ENCODE results near the gene MTIF2. TPM values are rescaled to one million over a fixed set of nuclear protein-coding genes. Genes with fewer than 3 reads are reported as not detected.
A peak's percentile ranks its signal among the peaks of the same experiment; 100 is the strongest.
"Not testable (repeated sequence)": the region's sequence is repeated elsewhere in the genome, so short reads cannot be mapped to it uniquely, and the experiment has no call there.

Gene MTIF2
- total RNA-seq, 1 donor from 2014 or later, result 24.6 TPM

DNA sequence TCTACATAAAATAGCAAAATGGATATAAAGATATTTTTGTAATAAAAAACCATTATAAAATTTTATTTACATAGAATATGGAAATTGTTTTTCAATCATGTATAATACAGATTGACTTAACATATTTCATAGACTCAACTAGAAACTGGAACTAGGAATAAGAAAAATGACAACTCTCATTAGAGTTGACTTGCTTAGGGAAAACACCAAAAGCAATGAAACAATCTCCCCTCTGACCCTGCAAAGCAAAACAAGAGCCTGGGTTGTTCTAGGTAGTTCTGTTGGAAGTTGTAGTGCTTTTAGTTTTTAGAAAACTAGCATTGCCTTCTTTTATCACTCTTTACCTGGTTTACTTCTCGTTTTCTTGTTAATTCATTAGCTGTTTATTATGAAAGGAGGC is 32.2 kb upstream of the MTIF2 start:
- no peak overlapping the region for H3K27ac Mint-ChIP-seq (ENCODE audit: unreplicated experiment)
- DNase-seq (ENCODE audit: extremely low spot score, unreplicated experiment), result no peak
- no peak overlapping the region for H3K4me3 Mint-ChIP-seq (ENCODE audit: unreplicated experiment)
- peaks cover 23% of the 10 kb centered on the region for H3K36me3 Mint-ChIP-seq (ENCODE audit: unreplicated experiment)
- TF ChIP-seq, protein P1, sequence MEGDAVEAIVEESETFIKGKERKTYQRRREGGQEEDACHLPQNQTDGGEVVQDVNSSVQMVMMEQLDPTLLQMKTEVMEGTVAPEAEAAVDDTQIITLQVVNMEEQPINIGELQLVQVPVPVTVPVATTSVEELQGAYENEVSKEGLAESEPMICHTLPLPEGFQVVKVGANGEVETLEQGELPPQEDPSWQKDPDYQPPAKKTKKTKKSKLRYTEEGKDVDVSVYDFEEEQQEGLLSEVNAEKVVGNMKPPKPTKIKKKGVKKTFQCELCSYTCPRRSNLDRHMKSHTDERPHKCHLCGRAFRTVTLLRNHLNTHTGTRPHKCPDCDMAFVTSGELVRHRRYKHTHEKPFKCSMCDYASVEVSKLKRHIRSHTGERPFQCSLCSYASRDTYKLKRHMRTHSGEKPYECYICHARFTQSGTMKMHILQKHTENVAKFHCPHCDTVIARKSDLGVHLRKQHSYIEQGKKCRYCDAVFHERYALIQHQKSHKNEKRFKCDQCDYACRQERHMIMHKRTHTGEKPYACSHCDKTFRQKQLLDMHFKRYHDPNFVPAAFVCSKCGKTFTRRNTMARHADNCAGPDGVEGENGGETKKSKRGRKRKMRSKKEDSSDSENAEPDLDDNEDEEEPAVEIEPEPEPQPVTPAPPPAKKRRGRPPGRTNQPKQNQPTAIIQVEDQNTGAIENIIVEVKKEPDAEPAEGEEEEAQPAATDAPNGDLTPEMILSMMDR (IDR thresholded peaks at IDR 0.05), result no peak
- no peaks in the 10 kb centered on the region for H3K4me1 Mint-ChIP-seq (ENCODE audit: unreplicated experiment)
- H3K9me3 Mint-ChIP-seq (ENCODE audit: unreplicated experiment), result no peaks in the 10 kb centered on the region
- H3K27me3 Mint-ChIP-seq (ENCODE audit: unreplicated experiment), result no peaks in the 10 kb centered on the region

DNA sequence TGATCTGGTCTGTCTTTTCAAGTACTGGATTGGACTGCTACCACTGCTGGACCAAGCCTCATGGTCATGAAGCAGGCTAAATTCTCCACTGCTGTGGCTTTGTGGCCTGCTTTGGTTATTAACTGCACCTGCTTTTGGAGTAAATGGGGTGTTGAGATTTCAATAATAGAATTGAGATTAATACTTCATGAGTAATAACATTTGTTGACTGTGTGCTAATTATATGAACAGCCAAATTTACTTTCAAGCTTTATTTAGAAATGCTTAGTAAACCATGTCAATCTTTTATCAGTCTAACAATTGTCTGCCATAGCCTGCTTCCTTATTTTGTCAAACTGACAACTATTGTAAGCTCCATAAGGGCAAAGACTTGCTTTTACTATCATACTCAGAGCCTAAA is 27.4 kb upstream of the MTIF2 start:
- Mint-ChIP-seq H3K4me1 (ENCODE audit: unreplicated experiment) (no peaks in the 10 kb centered on the region), H3K27me3 (ENCODE audit: unreplicated experiment) (no peaks in the 10 kb centered on the region), H3K36me3 (ENCODE audit: unreplicated experiment) (peaks cover 24% of the 10 kb centered on the region), H3K27ac (ENCODE audit: unreplicated experiment) (no peak overlapping the region), H3K4me3 (ENCODE audit: unreplicated experiment) (no peak overlapping the region), H3K9me3 (ENCODE audit: unreplicated experiment) (no peaks in the 10 kb centered on the region)
- DNase-seq (ENCODE audit: extremely low spot score, unreplicated experiment), result no peak
- TF ChIP-seq, protein P1 (IDR thresholded peaks at IDR 0.05), result no peak

DNA sequence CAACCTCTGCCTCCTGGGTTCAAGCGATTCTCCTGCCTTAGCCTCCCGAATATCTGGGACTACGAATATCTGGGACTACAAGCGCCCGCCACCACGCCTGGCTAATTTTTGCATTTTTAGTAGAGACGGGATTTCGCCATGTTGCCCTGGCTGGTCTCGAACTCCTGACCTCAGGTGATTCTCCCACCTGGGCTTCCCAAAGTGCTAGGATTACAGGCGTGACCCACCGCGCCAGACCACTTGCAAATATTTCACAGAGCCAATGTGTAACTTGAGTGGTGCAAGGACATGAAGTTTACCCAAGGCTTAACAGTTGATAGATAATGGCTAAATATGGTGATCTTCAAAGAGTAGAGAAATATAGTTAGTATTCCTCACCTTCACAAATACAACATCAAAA is 14.1 kb upstream of the MTIF2 start:
- Mint-ChIP-seq H3K4me3 (ENCODE audit: unreplicated experiment) (no peak overlapping the region), H3K27me3 (ENCODE audit: unreplicated experiment) (peaks cover 19% of the 10 kb centered on the region), H3K4me1 (ENCODE audit: unreplicated experiment) (peaks cover 14% of the 10 kb centered on the region), H3K36me3 (ENCODE audit: unreplicated experiment) (peaks cover 5% of the 10 kb centered on the region), H3K9me3 (ENCODE audit: unreplicated experiment) (no peaks in the 10 kb centered on the region), H3K27ac (ENCODE audit: unreplicated experiment) (peak overlapping the region; percentile 95)
- TF ChIP-seq, protein P1 (IDR thresholded peaks at IDR 0.05), result no peak
- no peak for DNase-seq (ENCODE audit: extremely low spot score, unreplicated experiment)

DNA sequence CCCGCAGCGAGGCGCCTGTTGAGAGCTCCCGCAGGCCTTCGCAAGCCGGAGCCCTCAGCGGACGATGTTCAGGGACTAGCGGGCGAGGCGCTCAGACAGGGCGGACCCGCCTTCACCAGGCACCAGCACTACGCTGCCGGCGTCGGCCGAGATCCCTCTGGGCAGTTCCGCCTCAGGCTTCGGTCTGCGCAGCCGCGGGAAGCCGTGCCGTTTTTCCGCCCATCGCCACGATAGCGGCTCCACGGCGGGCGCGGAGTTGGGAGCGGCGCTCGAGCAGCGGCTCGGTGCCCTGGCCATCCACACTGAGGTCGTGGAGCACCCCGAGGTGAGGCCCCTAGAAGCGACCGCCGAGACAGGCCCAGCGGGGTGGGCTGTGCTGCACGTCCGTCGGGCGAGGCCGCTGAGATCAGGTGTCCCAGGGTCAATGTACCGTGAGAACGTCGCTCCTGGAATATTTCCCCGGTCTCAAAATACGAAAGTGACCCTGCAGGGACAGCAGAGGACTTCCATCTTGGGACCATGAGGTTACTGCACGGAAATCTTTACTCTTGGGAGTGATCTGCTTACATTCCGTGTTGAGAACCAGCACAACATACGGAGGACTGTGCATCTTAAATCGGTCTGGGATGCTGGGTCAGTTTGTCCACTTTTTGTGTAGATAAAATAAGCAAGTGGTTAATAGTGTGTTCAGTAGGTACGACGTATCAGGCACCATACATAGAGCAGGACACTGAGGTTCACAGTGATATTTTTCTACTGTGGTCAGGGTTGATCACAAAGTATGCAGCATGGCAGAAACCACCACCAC is 13.3 kb upstream of the MTIF2 start:
- Mint-ChIP-seq H3K4me1 (ENCODE audit: unreplicated experiment) (peaks cover 14% of the 10 kb centered on the region), H3K4me3 (ENCODE audit: unreplicated experiment) (peak overlapping the region; percentile 86), H3K27ac (ENCODE audit: unreplicated experiment) (peak overlapping the region; percentile 95), H3K9me3 (ENCODE audit: unreplicated experiment) (no peaks in the 10 kb centered on the region), H3K27me3 (ENCODE audit: unreplicated experiment) (peaks cover 19% of the 10 kb centered on the region), H3K36me3 (ENCODE audit: unreplicated experiment) (peaks cover 5% of the 10 kb centered on the region)
- DNase-seq (ENCODE audit: extremely low spot score, unreplicated experiment), result peak; percentile 92
- TF ChIP-seq, protein P1 (IDR thresholded peaks at IDR 0.05), result no peak

DNA sequence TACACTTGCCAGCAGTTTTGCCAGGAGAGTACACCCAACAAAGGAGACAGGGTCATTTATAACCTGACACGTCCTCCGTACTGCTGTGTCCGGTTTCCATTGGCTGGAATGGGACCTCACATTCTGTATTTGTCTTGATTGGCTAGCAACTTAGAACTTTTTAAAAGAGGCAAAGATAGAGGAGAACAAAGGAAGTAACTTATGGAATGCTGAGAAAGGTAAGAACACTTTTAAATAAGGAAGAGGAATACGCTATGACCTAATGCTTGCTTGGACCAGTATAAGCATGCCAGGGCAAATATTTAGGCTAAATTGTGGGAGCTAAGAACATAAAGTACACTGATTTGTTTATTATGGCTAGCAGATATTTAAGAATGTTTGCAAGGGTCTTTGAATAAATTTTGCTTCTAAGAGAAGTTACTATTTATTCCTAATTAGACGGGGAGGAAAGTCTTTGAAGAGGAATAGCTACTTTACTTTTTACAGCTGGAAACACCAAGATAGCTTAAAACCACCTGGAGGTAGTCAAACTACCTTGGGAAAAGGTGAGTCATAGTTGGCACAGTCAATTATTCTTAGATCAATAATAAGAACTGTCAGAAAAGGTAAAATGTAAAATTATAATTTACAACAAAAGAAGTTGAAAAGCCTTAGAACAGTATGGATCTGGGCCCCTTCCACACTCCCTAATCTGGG is 12.0 kb upstream of the MTIF2 start:
- H3K4me3 Mint-ChIP-seq (ENCODE audit: unreplicated experiment), result peak overlapping the region; percentile 86
- not testable (repeated sequence) for H3K9me3 Mint-ChIP-seq (ENCODE audit: unreplicated experiment); DNase-seq (ENCODE audit: extremely low spot score, unreplicated experiment); H3K36me3 Mint-ChIP-seq (ENCODE audit: unreplicated experiment)
- H3K4me1 Mint-ChIP-seq (ENCODE audit: unreplicated experiment), result peaks cover 14% of the 10 kb centered on the region
- H3K27me3 Mint-ChIP-seq (ENCODE audit: unreplicated experiment), result peaks cover 19% of the 10 kb centered on the region
- H3K27ac Mint-ChIP-seq (ENCODE audit: unreplicated experiment), result peak overlapping the region; percentile 95

DNA sequence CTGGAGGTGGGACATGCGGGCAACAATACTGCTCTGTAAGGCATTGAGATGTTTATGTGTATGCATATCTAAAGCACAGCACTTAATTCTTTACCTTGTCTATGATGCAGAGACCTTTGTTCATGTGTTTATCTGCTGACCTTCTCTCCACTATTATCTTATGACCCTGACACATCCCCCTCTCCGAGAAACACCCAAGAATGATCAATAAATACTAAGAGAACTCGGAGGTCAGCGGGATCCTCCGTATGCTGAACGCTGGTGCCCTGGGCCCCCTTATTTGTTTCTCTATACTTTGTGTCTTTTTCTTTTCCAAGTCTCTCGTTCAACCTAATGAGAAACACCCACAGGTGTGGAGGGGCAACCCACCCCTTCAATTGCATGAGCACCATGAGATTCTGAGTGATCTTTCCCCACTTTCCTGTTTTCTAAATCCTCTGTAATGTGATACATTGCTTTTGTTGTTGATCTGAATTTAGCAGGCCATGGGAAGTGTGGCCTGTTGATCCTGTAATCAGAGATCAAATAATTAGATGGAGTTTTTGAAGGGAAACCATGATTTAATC is 10.9 kb upstream of the MTIF2 start:
- not testable (repeated sequence) for H3K27ac Mint-ChIP-seq (ENCODE audit: unreplicated experiment); H3K9me3 Mint-ChIP-seq (ENCODE audit: unreplicated experiment); H3K36me3 Mint-ChIP-seq (ENCODE audit: unreplicated experiment); H3K4me3 Mint-ChIP-seq (ENCODE audit: unreplicated experiment); DNase-seq (ENCODE audit: extremely low spot score, unreplicated experiment)
- peaks cover 19% of the 10 kb centered on the region for H3K27me3 Mint-ChIP-seq (ENCODE audit: unreplicated experiment)
- H3K4me1 Mint-ChIP-seq (ENCODE audit: unreplicated experiment), result peaks cover 14% of the 10 kb centered on the region

DNA sequence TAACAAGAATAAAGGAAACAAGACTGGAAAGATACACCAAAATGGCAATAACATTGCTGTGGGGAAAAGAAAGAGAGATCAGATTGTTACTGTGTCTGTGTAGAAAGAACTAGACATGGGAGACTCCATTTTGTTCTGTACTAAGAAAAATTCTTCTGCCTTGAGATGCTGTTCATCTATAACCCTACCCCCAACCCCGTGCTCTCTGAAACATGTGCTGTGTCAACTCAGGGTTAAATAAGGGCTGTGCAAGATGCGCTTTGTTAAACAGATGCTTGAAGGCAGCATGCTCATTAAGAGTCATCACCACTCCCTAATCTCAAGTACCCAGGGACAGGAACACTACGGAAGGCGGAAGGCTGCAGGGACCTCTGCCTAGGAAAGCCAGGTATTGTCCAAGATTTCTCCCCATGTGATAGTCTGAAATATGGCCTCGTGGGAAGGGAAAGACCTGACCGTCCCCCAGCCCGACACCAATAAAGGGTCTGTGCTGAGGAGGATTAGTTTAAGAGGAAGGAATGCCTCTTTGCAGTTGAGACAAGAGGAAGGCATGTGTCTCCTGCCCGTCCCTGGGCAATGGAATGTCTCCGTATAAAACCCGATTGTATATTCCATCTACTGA is 10.3 kb upstream of the MTIF2 start:
- H3K27ac Mint-ChIP-seq (ENCODE audit: unreplicated experiment); H3K4me3 Mint-ChIP-seq (ENCODE audit: unreplicated experiment); DNase-seq (ENCODE audit: extremely low spot score, unreplicated experiment); H3K9me3 Mint-ChIP-seq (ENCODE audit: unreplicated experiment); H3K36me3 Mint-ChIP-seq (ENCODE audit: unreplicated experiment): not testable (repeated sequence)
- peaks cover 14% of the 10 kb centered on the region for H3K4me1 Mint-ChIP-seq (ENCODE audit: unreplicated experiment)
- peaks cover 19% of the 10 kb centered on the region for H3K27me3 Mint-ChIP-seq (ENCODE audit: unreplicated experiment)

Measured in osteocyte (in vitro differentiated cells).